Tibial nerve (tissue), 4 donors: ENCODE results near the gene KCNQ1.

ENCODE experiments used
- EP300 ChIP-seq, 2 donors: sonication (generic); formaldehyde crosslinking; IDR thresholded peaks; one replicate each; pipeline ENCODE4 v1.6.1; 2017; ENCODE audit warnings: antibody characterized with exemption in 2 of 2, mild to moderate bottlenecking in 1 of 2
- POLR2A ChIP-seq, 2 donors: fragments of 450-650 bp; IDR thresholded peaks; one replicate each; pipeline ENCODE4 v1.6.1; 2017; ENCODE audit warnings: antibody characterized with exemption in 2 of 2, mild to moderate bottlenecking in 2 of 2, moderate library complexity in 2 of 2
- TF ChIP-seq, protein P1 (sequence below), 5 experiments: fragments of 200-600 bp in 3 of 5; fragments of 450-650 bp in 2 of 5; sonication (generic) in 3 of 5; IDR thresholded peaks; one replicate each; pipeline ENCODE4 v1.5.1; 2016 to 2019; ENCODE audit warnings: antibody characterized with exemption in 5 of 5, mild to moderate bottlenecking in 3 of 5, moderate library complexity in 2 of 5

DNA sequence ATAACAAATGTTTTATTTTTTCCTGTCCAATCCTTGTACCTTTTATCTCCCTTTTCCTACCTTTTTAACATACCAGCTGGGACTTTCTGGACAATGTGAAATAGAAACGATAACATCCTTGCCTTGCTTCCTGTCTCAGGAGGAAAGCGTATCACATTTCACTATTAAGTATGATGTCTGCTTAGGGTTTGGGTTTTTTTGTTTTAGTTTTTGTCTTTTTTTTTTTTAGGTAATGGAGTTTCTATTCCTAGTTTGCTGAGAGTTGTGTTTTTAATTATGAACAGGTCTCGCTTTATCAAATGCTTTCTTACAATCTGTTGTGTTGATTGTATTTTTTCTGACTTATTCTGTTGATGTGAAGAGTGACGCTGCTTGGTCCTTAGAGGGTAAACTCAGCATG is 319.2 kb downstream of the KCNQ1 start:
- TF ChIP-seq, protein P1, sequence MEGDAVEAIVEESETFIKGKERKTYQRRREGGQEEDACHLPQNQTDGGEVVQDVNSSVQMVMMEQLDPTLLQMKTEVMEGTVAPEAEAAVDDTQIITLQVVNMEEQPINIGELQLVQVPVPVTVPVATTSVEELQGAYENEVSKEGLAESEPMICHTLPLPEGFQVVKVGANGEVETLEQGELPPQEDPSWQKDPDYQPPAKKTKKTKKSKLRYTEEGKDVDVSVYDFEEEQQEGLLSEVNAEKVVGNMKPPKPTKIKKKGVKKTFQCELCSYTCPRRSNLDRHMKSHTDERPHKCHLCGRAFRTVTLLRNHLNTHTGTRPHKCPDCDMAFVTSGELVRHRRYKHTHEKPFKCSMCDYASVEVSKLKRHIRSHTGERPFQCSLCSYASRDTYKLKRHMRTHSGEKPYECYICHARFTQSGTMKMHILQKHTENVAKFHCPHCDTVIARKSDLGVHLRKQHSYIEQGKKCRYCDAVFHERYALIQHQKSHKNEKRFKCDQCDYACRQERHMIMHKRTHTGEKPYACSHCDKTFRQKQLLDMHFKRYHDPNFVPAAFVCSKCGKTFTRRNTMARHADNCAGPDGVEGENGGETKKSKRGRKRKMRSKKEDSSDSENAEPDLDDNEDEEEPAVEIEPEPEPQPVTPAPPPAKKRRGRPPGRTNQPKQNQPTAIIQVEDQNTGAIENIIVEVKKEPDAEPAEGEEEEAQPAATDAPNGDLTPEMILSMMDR (IDR thresholded peaks at IDR 0.05), result no peak
- TF ChIP-seq POLR2A (IDR thresholded peaks at IDR 0.05) (no peak), EP300 (IDR thresholded peaks at IDR 0.05) (no peak)
